ENCODE data around the gene CD58.

CD58 gene

DNA sequence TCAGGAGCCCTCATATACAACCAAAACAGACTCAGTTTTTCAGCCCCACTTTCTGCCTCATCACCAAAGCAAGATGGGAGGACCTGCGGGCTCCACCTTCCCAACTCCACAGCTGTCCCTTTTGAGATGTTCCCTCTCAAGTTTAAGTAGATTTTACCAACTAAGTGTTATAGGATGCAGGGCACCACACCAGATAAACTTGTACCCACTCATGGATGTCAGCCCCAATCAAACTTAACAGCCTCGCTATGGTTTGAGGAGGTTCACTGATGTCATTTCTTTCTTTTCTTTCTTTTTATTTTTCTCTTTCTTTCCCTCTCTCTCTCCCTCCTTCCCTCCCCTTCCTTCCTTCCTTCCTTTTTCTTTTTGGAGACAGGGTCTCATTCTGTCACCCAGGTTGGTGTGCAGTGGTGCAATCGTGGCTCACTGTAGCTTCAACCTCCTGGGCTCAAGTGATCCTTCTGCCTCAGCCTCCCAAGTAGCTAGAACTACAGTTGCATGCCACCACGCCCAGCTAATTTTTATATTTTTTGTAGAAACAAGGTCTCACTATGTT lies 13.4 kb downstream of the CD58 start:
- H3K4me3 ChIP-seq (replicated peaks; ENCODE audit: low read depth, low read length): no peak overlapping the region
- TF ChIP-seq, protein P1, sequence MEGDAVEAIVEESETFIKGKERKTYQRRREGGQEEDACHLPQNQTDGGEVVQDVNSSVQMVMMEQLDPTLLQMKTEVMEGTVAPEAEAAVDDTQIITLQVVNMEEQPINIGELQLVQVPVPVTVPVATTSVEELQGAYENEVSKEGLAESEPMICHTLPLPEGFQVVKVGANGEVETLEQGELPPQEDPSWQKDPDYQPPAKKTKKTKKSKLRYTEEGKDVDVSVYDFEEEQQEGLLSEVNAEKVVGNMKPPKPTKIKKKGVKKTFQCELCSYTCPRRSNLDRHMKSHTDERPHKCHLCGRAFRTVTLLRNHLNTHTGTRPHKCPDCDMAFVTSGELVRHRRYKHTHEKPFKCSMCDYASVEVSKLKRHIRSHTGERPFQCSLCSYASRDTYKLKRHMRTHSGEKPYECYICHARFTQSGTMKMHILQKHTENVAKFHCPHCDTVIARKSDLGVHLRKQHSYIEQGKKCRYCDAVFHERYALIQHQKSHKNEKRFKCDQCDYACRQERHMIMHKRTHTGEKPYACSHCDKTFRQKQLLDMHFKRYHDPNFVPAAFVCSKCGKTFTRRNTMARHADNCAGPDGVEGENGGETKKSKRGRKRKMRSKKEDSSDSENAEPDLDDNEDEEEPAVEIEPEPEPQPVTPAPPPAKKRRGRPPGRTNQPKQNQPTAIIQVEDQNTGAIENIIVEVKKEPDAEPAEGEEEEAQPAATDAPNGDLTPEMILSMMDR (IDR thresholded peaks at IDR 0.05; ENCODE audit: low read length, missing control alignments): no peak
- DNase-seq (ENCODE audit: low read depth): no peak

DNA sequence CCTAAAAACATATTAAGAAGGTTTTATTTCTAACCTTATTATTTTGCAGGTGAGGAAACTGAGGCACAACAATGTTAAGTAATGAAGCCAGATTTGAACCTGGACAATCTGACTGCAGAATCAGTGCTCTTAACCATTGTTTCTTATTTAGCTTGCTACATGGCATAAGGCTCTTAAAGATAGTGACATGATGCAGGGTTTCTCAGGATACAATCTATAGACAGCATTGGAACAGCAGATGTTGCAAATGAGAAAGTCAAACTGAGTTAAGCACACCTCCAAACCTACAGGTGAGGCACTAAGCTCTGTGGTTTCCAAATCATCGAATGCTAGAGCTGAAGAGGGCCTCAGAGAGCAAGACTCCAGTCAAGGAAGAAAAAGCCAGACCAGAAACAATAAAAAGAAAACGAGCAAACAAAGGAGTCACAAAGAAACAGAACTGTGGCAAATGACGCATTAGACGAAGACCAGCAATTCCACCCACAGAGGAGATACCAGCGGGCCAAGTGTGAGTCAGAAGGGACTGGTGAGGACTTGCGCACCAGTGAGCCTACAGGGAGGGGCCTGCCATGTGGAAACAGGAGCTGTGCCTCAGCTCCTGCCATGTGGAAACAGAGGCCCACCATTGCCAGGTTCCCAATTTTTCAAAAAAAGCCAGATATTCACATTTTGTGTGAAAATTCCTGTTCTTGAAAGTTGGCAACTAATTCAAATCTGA lies 14.4 kb downstream of the CD58 start:
- TF ChIP-seq, protein P1 (IDR thresholded peaks at IDR 0.05; ENCODE audit: low read length, missing control alignments): peak; percentile 16
- DNase-seq (ENCODE audit: low read depth): peak; percentile 97
- no peak overlapping the region for H3K4me3 ChIP-seq (replicated peaks; ENCODE audit: low read depth, low read length)

DNA sequence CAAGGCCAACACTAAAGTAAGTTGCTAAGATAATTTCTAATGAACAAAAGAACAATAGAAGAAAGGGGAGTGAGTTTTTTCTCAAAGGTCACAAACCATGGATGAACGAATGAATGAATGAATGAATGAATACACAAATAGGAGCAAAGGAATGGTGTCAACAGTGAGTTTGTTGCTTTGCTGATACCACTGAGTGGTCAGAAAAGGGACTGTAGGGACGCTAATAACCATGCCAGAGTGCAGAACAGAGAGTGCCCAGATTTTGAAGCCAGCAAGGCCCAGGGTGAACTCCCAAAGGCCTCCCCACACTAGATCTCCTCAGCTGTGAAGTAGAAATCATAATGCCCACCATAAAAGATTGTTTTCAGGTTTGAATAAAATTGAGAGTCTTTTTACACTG lies 15.9 kb downstream of the CD58 start:
- DNase-seq (ENCODE audit: low read depth): no peak
- TF ChIP-seq, protein P1 (IDR thresholded peaks at IDR 0.05; ENCODE audit: low read length, missing control alignments): no peak
- H3K4me3 ChIP-seq (replicated peaks; ENCODE audit: low read depth, low read length): no peak overlapping the region

DNA sequence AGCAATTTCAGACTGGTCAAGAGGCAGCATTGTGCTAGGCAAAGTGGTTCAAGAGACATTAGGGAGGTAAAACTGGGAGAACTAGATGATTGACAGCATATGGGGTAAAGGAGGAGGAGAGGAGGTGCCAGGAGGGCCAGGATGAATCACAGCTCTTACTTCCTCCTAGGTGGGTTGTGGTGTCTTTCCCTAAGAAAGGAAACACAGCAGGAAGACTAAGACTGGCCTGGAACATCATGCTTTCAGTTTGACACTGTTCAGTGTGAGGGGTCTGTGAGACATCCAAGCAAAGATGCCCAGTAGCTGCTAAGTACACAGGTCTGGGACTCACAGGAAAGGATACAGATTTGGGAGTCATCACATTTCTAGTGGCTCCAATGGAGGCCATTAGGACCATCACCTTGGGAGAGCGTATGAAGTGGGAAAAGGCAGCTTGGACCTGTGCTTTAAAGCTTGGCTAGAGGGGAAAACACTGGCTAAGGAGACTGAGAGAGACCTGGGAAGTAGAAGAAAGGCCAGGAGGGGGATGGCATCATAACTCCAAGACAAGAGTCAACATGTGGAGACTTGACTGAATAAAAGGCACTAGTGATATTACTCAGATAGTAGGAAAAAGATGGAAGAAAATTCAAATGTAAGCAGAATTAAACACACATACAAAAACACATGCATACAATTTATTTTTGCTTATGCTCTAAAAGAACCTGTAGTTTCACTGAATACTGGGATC lies 17.3 kb downstream of the CD58 start:
- no peak for DNase-seq (ENCODE audit: low read depth)
- no peak overlapping the region for H3K4me3 ChIP-seq (replicated peaks; ENCODE audit: low read depth, low read length)
- TF ChIP-seq, protein P1 (IDR thresholded peaks at IDR 0.05; ENCODE audit: low read length, missing control alignments): no peak

DNA sequence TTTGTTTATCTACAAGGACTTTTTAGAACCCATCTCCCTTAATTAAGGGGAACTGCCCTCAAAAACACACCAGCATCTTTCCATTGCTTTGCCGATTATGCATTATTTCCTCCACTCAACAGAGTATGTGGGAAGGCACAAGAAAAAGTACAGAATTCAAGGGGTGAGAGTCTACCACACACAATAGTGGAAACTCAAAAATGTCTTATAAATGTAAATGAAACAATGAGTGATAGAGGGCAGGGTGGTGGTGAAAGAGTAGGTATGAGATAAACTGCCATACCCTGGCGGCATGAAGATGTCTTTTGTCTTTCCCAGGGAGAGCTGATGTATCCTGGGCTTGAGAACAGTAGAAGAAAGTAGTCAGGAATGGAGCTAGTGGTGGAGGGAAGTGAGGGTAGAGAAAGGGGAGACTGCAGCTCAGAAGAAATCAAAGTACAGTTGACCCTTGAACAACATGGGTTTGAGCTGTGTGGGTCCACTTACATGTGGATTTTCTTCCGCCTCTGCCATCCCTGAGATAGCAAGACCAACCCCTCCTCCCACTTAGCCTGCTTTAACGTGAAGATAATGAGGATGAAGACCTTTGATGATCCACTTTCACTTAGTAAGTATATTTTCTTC lies 24.4 kb downstream of the CD58 start:
- TF ChIP-seq, protein P1 (IDR thresholded peaks at IDR 0.05; ENCODE audit: low read length, missing control alignments): no peak
- no peak overlapping the region for H3K4me3 ChIP-seq (replicated peaks; ENCODE audit: low read depth, low read length)
- no peak for DNase-seq (ENCODE audit: low read depth)

DNA sequence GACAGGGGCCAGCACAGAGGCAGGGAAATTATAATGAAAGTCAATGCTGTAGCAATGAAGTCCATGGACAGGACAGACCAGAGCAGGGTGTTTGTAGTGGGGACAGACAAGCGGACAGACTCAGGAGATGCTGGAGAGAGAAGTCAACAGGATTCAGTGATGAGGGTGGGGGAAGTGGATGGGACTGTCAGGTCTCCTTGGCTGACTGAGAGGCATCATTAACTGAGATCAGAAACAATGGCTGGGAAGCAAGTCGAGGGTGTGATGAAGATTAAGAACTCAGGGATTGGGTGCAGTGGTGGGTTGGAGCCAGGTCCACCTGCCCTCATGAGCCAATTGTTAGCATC lies 25.5 kb downstream of the CD58 start:
- no peak overlapping the region for H3K4me3 ChIP-seq (replicated peaks; ENCODE audit: low read depth, low read length)
- DNase-seq (ENCODE audit: low read depth): no peak

More for the DNA sequence above, 25.5 kb downstream of the CD58 start:
- TF ChIP-seq, protein P1 (IDR thresholded peaks at IDR 0.05; ENCODE audit: low read length, missing control alignments): no peak

All from fibroblast of pulmonary artery (primary cell).